ENCODE data around the gene S100A14. TPM values are rescaled to one million over a fixed set of nuclear protein-coding genes. Genes with fewer than 3 reads are reported as not detected.
A peak's percentile ranks its signal among the peaks of the same experiment; 100 is the strongest.

Gene S100A14
- total and polyA plus RNA-seq, 2 of the 13 experiments (the other 11 are each of a cell fraction or from before 2014, with no cell fraction given), result 1.4 to 7.7 TPM

- TF ChIP-seq ZBTB40 (IDR thresholded peaks at IDR 0.05) (no peak), ZBTB40 (CRISPR knock-in tag; IDR thresholded peaks at IDR 0.05) (peak; percentile 83), RBAK (CRISPR knock-in tag; IDR thresholded peaks at IDR 0.05) (no peak), NFKBIZ (CRISPR knock-in tag; IDR thresholded peaks at IDR 0.05) (peak; percentile 80), SOX13 (IDR thresholded peaks at IDR 0.05) (no peak), SOX13 (CRISPR knock-in tag; conservative IDR thresholded peaks at IDR 0.05 in 1 of 2, IDR thresholded peaks at IDR 0.05 in 1 of 2) (0 out of 4 replicates have a peak, but pooled peaks have one; percentile 12 to 78), TMF1 (CRISPR knock-in tag; IDR thresholded peaks at IDR 0.05; ENCODE audit: low read depth) (peak; percentile 64; the same call in 1 of the 2 replicates), SRF (IDR thresholded peaks at IDR 0.05; ENCODE audit: low read depth, low read length) (no peak), PTBP1 (IDR thresholded peaks at IDR 0.05; ENCODE audit: low read depth, low read length, poor library complexity, severe bottlenecking) (no peak), USF2 (IDR thresholded peaks at IDR 0.05; ENCODE audit: low read depth, low read length) (no peak), USF2 (CRISPR knock-in tag; IDR thresholded peaks at IDR 0.05; ENCODE audit: borderline replicate concordance) (peak; percentile 48; the same call in 1 of the 2 replicates), NFAT5 (CRISPR knock-in tag; IDR thresholded peaks at IDR 0.05) (no peak)
Measured at GRCh38 chr1:153633754-153634665, 17.9 kb upstream of the S100A14 start, which contains the start of gene CHTOP (continued).

All from HepG2 (cell line).